Midbrain (tissue), 1 donor: ENCODE data around the gene ELOVL7.
"Not testable (repeated sequence)": the region's sequence is repeated elsewhere in the genome, so short reads cannot be mapped to it uniquely, and the experiment has no call there.

ENCODE experiments used
- DNase-seq: peaks from one replicate; lab custom pipeline; 2025; lab: John Stamatoyannopoulos, UW

The ELOVL7 gene

GRCh38 chr5:60795424-60795950 lies 48.6 kb downstream of the ELOVL7 start:
- not testable (repeated sequence) for DNase-seq

GRCh38 chr5:60794691-60795090 lies 49.4 kb downstream of the ELOVL7 start:
- no peak for DNase-seq

GRCh38 chr5:60792438-60792837 lies 51.6 kb downstream of the ELOVL7 start:
- no peak for DNase-seq

- no peak for DNase-seq
Observed at GRCh38 chr5:60789551-60789950, 54.5 kb downstream of the ELOVL7 start.

GRCh38 chr5:60788863-60789513 lies 55.1 kb downstream of the ELOVL7 start:
- DNase-seq = no peak

- no peak for DNase-seq
Observed at GRCh38 chr5:60779466-60779865, 64.6 kb downstream of the ELOVL7 start.

GRCh38 chr5:60776343-60776742 lies 67.7 kb downstream of the ELOVL7 start:
- DNase-seq = no peak

- no peak for DNase-seq
Observed at GRCh38 chr5:60765019-60765709, 78.9 kb downstream of the ELOVL7 start.

GRCh38 chr5:60763061-60763460 lies 81.0 kb downstream of the ELOVL7 start:
- DNase-seq = no peak

GRCh38 chr5:60754495-60754894 lies 89.6 kb downstream of the ELOVL7 start:
- DNase-seq = no peak

- no peak for DNase-seq
Observed at GRCh38 chr5:60744682-60745081, 99.4 kb downstream of the ELOVL7 start.

GRCh38 chr5:60743511-60744314 lies 100.4 kb downstream of the ELOVL7 start:
- no peak for DNase-seq

- no peak for DNase-seq
Observed at GRCh38 chr5:60740322-60740721, 103.7 kb downstream of the ELOVL7 start.

- DNase-seq = no peak
Observed at GRCh38 chr5:60738933-60739332, 105.1 kb downstream of the ELOVL7 start.

- DNase-seq = no peak
Observed at GRCh38 chr5:60738461-60738860, 105.6 kb downstream of the ELOVL7 start.

GRCh38 chr5:60730858-60731257 lies 113.2 kb downstream of the ELOVL7 start:
- not testable (repeated sequence) for DNase-seq

GRCh38 chr5:60727033-60727679 lies 116.9 kb downstream of the ELOVL7 start:
- no peak for DNase-seq

GRCh38 chr5:60724126-60724525 lies 119.9 kb downstream of the ELOVL7 start:
- no peak for DNase-seq

GRCh38 chr5:60722416-60722815 lies 121.7 kb downstream of the ELOVL7 start:
- DNase-seq = no peak

GRCh38 chr5:60719329-60719728 lies 124.7 kb downstream of the ELOVL7 start:
- no peak for DNase-seq

- DNase-seq = no peak
Observed at GRCh38 chr5:60718166-60718892, 125.7 kb downstream of the ELOVL7 start.
